ENCODE measurements around the gene ZCCHC14. TPM values are rescaled to one million over a fixed set of nuclear protein-coding genes. Genes with fewer than 3 reads are reported as not detected.

Gene ZCCHC14
- total and polyA plus RNA-seq, 2 of the 13 experiments (the other 11 are each of a cell fraction or from before 2014, with no cell fraction given) = 12.4 to 12.5 TPM

DNA sequence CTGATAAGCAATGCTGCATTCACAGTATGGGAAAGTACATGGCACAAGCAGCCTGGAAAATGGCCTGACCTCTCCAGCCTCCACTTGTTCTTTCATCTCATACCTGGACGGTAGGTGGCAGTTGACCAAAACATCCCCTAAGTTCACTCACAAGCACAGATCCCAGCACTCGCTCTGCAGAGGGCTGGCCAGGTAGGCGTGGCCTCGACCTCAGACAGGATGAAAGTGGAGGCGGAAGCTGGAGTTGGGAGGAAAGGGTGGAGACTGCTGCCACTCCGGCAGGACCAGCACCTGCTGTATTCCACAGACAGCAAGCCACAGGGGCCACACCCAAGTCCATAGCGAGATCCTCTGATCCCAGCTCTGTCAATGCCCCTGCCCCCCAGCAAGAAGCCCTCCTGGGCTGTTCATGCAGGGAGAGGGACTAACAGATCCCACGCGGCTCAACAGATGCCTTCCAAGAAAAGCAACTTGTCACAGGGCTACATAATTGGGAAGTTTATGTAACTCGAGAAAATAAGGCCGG is 31.3 kb downstream of the ZCCHC14 start (continued):
- TF ChIP-seq ARID5B (CRISPR knock-in tag; IDR thresholded peaks at IDR 0.05) (peak; percentile 64), ZFX (CRISPR knock-in tag; IDR thresholded peaks at IDR 0.05; ENCODE audit: low read depth) (peak; percentile 59; the same call in 1 of the 2 replicates), IRF2 (CRISPR knock-in tag; IDR thresholded peaks at IDR 0.05) (peak; percentile 83), KLF12 (CRISPR knock-in tag; IDR thresholded peaks at IDR 0.05; ENCODE audit: borderline replicate concordance) (peak; percentile 68; the same call in 1 of the 2 replicates), ZNF224 (CRISPR knock-in tag; IDR thresholded peaks at IDR 0.05) (0 out of 2 replicates have a peak, but pooled peaks have one; percentile 55), MIXL1 (CRISPR knock-in tag; IDR thresholded peaks at IDR 0.05) (peak; percentile 67; the same call in 1 of the 2 replicates), FOXA1 (IDR thresholded peaks at IDR 0.05) (no peak), FOXA1 (CRISPR knock-in tag; IDR thresholded peaks at IDR 0.05) (0 out of 2 replicates have a peak, but pooled peaks have one; percentile 15), PITX1 (CRISPR knock-in tag; IDR thresholded peaks at IDR 0.05) (peak; percentile 41), JUND (CRISPR knock-in tag; IDR thresholded peaks at IDR 0.05) (no peak), SMAD3 (CRISPR knock-in tag; IDR thresholded peaks at IDR 0.05) (peak; percentile 79), ZHX1 (CRISPR knock-in tag; IDR thresholded peaks at IDR 0.05; ENCODE audit: low read depth) (0 out of 2 replicates have a peak, but pooled peaks have one; percentile 26), SALL2 (CRISPR knock-in tag; IDR thresholded peaks at IDR 0.05) (0 out of 2 replicates have a peak, but pooled peaks have one; percentile 34), CHD2 (IDR thresholded peaks at IDR 0.05; ENCODE audit: low read depth, low read length) (0 out of 2 replicates have a peak, but pooled peaks have one; percentile 24)
- TF ChIP-seq, protein P1, sequence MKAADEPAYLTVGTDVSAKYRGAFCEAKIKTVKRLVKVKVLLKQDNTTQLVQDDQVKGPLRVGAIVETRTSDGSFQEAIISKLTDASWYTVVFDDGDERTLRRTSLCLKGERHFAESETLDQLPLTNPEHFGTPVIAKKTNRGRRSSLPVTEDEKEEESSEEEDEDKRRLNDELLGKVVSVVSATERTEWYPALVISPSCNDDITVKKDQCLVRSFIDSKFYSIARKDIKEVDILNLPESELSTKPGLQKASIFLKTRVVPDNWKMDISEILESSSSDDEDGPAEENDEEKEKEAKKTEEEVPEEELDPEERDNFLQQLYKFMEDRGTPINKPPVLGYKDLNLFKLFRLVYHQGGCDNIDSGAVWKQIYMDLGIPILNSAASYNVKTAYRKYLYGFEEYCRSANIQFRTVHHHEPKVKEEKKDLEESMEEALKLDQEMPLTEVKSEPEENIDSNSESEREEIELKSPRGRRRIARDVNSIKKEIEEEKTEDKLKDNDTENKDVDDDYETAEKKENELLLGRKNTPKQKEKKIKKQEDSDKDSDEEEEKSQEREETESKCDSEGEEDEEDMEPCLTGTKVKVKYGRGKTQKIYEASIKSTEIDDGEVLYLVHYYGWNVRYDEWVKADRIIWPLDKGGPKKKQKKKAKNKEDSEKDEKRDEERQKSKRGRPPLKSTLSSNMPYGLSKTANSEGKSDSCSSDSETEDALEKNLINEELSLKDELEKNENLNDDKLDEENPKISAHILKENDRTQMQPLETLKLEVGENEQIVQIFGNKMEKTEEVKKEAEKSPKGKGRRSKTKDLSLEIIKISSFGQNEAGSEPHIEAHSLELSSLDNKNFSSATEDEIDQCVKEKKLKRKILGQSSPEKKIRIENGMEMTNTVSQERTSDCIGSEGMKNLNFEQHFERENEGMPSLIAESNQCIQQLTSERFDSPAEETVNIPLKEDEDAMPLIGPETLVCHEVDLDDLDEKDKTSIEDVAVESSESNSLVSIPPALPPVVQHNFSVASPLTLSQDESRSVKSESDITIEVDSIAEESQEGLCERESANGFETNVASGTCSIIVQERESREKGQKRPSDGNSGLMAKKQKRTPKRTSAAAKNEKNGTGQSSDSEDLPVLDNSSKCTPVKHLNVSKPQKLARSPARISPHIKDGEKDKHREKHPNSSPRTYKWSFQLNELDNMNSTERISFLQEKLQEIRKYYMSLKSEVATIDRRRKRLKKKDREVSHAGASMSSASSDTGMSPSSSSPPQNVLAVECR (CRISPR knock-in tag; IDR thresholded peaks at IDR 0.05; ENCODE audit: borderline replicate concordance) = peak; percentile 80; the same call in 1 of the 2 replicates
- TF ChIP-seq, protein P2, sequence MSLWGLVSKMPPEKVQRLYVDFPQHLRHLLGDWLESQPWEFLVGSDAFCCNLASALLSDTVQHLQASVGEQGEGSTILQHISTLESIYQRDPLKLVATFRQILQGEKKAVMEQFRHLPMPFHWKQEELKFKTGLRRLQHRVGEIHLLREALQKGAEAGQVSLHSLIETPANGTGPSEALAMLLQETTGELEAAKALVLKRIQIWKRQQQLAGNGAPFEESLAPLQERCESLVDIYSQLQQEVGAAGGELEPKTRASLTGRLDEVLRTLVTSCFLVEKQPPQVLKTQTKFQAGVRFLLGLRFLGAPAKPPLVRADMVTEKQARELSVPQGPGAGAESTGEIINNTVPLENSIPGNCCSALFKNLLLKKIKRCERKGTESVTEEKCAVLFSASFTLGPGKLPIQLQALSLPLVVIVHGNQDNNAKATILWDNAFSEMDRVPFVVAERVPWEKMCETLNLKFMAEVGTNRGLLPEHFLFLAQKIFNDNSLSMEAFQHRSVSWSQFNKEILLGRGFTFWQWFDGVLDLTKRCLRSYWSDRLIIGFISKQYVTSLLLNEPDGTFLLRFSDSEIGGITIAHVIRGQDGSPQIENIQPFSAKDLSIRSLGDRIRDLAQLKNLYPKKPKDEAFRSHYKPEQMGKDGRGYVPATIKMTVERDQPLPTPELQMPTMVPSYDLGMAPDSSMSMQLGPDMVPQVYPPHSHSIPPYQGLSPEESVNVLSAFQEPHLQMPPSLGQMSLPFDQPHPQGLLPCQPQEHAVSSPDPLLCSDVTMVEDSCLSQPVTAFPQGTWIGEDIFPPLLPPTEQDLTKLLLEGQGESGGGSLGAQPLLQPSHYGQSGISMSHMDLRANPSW (CRISPR knock-in tag; IDR thresholded peaks at IDR 0.05; ENCODE audit: borderline replicate concordance) = no peak

Measured in HepG2 (cell line).